ENCODE results near the gene LY86. TPM values are rescaled to one million over a fixed set of nuclear protein-coding genes. Genes with fewer than 3 reads are reported as not detected.

LY86 gene
- total RNA-seq, 1 donor from 2014 or later, result not detected

DNA sequence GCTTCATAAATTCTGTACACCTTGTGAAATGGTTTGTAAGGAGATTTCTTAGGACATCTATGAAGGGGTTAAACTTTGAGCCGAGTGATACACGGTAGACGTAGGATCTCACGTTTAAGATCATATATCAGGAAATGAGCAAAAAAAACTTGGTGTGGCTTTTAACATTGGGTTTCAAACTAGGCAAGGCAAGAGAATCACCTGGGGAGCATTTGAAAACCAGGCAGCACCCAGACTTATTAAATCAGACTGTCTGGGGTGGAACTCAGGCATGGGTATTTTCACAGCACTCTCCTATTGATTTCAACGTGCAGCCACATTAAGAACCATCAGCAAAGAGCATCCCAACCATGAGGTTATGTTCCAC, 26.4 kb downstream of the LY86 start:
- Mint-ChIP-seq H3K27ac (no peak overlapping the region), H3K4me1 (ENCODE audit: low read depth) (no peaks in the 10 kb centered on the region), H3K9me3 (ENCODE audit: low read depth) (no peaks in the 10 kb centered on the region), H3K4me3 (ENCODE audit: low read depth) (no peak overlapping the region), H3K27me3 (peaks cover 13% of the 10 kb centered on the region), H3K36me3 (ENCODE audit: insufficient read depth) (no peaks in the 10 kb centered on the region)
- no peak for TF ChIP-seq CTCF (IDR thresholded peaks at IDR 0.05; ENCODE audit: unreplicated experiment)
- DNase-seq (ENCODE audit: low spot score, unreplicated experiment), result no peak

GRCh38 chr6:6616656-6617055, 28.1 kb downstream of the LY86 start:
- no peaks in the 10 kb centered on the region for H3K36me3 Mint-ChIP-seq (ENCODE audit: insufficient read depth)
- H3K4me1 Mint-ChIP-seq (ENCODE audit: low read depth), result no peaks in the 10 kb centered on the region
- no peak for TF ChIP-seq CTCF (IDR thresholded peaks at IDR 0.05; ENCODE audit: unreplicated experiment)
- peaks cover 13% of the 10 kb centered on the region for H3K27me3 Mint-ChIP-seq
- H3K4me3 Mint-ChIP-seq (ENCODE audit: low read depth), result no peak overlapping the region
- no peak overlapping the region for H3K27ac Mint-ChIP-seq
- DNase-seq (ENCODE audit: low spot score, unreplicated experiment), result no peak
- H3K9me3 Mint-ChIP-seq (ENCODE audit: low read depth), result no peaks in the 10 kb centered on the region

DNA sequence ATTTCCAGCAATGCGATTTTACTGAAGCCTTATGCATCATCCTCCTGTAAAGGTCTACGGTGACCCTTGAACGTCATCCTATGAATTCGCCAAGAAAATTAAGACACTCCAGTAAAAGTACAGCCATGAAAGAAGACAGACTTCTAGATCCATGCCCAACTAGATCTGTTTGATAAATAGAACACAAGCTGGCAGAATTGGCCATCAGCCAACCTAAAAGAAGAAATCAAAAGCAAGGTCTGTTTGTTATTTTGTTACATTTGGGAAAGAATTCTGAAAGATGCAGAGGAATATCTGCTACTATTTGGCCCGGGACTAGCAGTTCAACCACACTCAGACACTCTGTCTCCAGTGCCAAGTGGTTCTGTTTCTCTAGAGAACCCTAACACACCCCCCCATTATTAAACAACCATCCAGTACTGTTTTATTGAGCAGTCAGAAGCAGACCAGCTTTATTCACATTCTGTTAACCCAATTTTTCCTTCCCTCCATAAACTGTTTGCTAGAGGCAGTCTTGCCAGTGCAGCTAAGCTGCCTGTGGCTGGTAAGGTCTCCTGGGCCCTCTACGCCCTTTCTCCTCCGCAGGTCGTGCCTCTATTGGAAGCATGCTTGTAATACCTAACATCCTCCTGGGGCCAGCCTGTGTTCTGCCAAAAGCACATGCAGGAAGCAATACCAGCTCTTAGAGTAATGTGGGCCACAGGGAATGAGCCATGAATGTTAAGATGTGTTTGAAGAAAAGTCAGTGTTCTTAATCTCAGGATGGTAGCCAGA, 30.7 kb downstream of the LY86 start:
- no peak for DNase-seq (ENCODE audit: low spot score, unreplicated experiment)
- no peaks in the 10 kb centered on the region for H3K9me3 Mint-ChIP-seq (ENCODE audit: low read depth)
- TF ChIP-seq CTCF (IDR thresholded peaks at IDR 0.05; ENCODE audit: unreplicated experiment), result no peak
- no peak overlapping the region for H3K4me3 Mint-ChIP-seq (ENCODE audit: low read depth)
- H3K27me3 Mint-ChIP-seq, result peaks cover 13% of the 10 kb centered on the region
- H3K36me3 Mint-ChIP-seq (ENCODE audit: insufficient read depth), result no peaks in the 10 kb centered on the region
- no peaks in the 10 kb centered on the region for H3K4me1 Mint-ChIP-seq (ENCODE audit: low read depth)
- H3K27ac Mint-ChIP-seq, result no peak overlapping the region

DNA sequence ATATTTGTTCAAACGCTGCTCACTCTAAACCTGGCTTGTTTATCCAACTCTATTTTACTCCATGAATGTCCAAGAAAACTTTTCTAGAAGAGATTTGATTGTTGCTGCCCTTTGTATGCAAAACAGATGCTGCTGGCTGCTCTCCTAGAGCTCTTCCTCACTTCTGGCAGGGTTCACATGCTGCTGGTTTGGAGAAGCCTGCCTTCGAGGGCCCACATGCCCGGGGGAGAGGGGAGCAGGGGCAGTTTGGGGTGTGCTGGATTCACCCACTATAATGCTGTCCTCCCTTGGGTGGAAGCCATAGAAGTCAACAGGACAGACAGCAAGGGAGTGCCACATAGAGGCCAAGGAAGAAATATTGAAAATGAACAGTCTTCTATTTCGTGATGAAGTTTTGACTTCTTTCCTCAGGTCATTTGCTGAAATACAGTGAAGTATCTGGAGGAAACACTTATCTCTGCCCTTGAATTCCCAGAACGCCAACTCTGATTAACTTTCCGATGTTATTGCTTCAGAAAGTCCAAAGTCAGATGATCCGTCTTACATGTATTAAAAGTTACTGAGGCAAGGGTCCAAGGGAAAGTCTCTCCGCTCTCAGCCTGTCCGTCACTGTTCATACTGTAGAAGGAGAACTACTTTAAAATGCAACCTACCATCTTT, 32.4 kb downstream of the LY86 start:
- no peak for DNase-seq (ENCODE audit: low spot score, unreplicated experiment)
- Mint-ChIP-seq H3K4me3 (ENCODE audit: low read depth) (no peak overlapping the region), H3K36me3 (ENCODE audit: insufficient read depth) (no peaks in the 10 kb centered on the region), H3K4me1 (ENCODE audit: low read depth) (no peaks in the 10 kb centered on the region), H3K27ac (no peak overlapping the region), H3K9me3 (ENCODE audit: low read depth) (no peaks in the 10 kb centered on the region), H3K27me3 (peaks cover 12% of the 10 kb centered on the region)
- TF ChIP-seq CTCF (IDR thresholded peaks at IDR 0.05; ENCODE audit: unreplicated experiment), result no peak

DNA sequence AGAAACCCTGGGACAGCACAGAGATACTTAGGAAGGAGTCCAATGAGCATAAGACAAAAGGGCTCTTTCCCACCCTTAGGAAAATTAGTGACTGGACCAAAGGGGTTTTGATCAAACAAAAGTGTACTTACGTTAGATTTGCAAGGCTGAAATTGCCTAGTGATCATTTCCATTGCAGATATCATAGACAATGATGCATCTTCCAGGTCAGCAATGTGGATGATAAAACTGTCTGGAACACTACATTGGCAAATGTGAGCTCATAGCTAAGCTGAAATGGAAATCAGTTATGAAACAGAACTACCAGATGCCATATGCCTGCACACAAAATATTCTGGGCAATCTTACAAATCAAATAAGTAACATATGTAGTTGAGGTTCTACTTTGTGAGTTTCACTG, 34.0 kb downstream of the LY86 start:
- H3K27ac Mint-ChIP-seq, result no peak overlapping the region

More for the DNA sequence above, 34.0 kb downstream of the LY86 start:
- DNase-seq (ENCODE audit: low spot score, unreplicated experiment), result no peak
- Mint-ChIP-seq H3K9me3 (ENCODE audit: low read depth) (no peaks in the 10 kb centered on the region), H3K27me3 (peaks cover 9% of the 10 kb centered on the region), H3K4me3 (ENCODE audit: low read depth) (no peak overlapping the region), H3K36me3 (ENCODE audit: insufficient read depth) (no peaks in the 10 kb centered on the region), H3K4me1 (ENCODE audit: low read depth) (no peaks in the 10 kb centered on the region)
- no peak for TF ChIP-seq CTCF (IDR thresholded peaks at IDR 0.05; ENCODE audit: unreplicated experiment)

Data from progenitor cell of endocrine pancreas (in vitro differentiated cells).